HL-60/S4 treated with retinoic acid at 250 ng/mL for 4 days and 3 days (cell line): ENCODE results near the gene EFNB1.

Experiments used
- in situ Hi-C: fragments of 300-500 bp; cut with MboI; formaldehyde crosslinking; loops from 2 replicates; pipeline ENCODE4 v1.7.0; 2022; ENCODE audit warnings: low sequenced_read_pairs

The EFNB1 gene

GRCh38 chrX:68842351-68842750 is 13.5 kb downstream of the EFNB1 start:
- in situ Hi-C loops = loop anchor here (25.0 kb wide), 1 partner anchor 370 kb away; no protein-coding TSS in a partner anchor

- in situ Hi-C loops = loop anchor here (25.0 kb wide), 1 partner anchor 369 kb away; no protein-coding TSS in a partner anchor
Measured at GRCh38 chrX:68842781-68843581, 14.2 kb downstream of the EFNB1 start.

- in situ Hi-C loops = loop anchor here (25.0 kb wide), 1 partner anchor 368 kb away; no protein-coding TSS in a partner anchor
Measured at GRCh38 chrX:68843992-68844391, 15.2 kb downstream of the EFNB1 start.

GRCh38 chrX:68844581-68844980 is 15.8 kb downstream of the EFNB1 start:
- in situ Hi-C loops = loop anchor here (25.0 kb wide), 1 partner anchor 368 kb away; no protein-coding TSS in a partner anchor

- in situ Hi-C loops = loop anchor here (25.0 kb wide), 1 partner anchor 366 kb away; no protein-coding TSS in a partner anchor
Measured at GRCh38 chrX:68846536-68846935, 17.7 kb downstream of the EFNB1 start.

GRCh38 chrX:68847172-68847571 is 18.4 kb downstream of the EFNB1 start:
- in situ Hi-C loops = loop anchor here (25.0 kb wide), 1 partner anchor 365 kb away; no protein-coding TSS in a partner anchor

GRCh38 chrX:68848189-68848940 is 19.5 kb downstream of the EFNB1 start:
- in situ Hi-C loops = loop anchor here (25.0 kb wide), 1 partner anchor 364 kb away; no protein-coding TSS in a partner anchor

- in situ Hi-C loops = no loop called here
Measured at GRCh38 chrX:68851082-68851481, 22.3 kb downstream of the EFNB1 start.

GRCh38 chrX:68852046-68852445 is 23.2 kb downstream of the EFNB1 start:
- in situ Hi-C loops = no loop called here

- in situ Hi-C loops = no loop called here
Measured at GRCh38 chrX:68853665-68854251, 24.9 kb downstream of the EFNB1 start.

GRCh38 chrX:68865300-68865699 is 36.5 kb downstream of the EFNB1 start:
- in situ Hi-C loops = no loop called here

GRCh38 chrX:68865926-68866325 is 37.1 kb downstream of the EFNB1 start:
- in situ Hi-C loops = no loop called here

GRCh38 chrX:68867458-68868112 is 38.8 kb downstream of the EFNB1 start:
- in situ Hi-C loops = no loop called here

GRCh38 chrX:68868316-68868715 is 39.5 kb downstream of the EFNB1 start:
- in situ Hi-C loops = no loop called here

GRCh38 chrX:68868902-68869800 is 40.3 kb downstream of the EFNB1 start:
- in situ Hi-C loops = no loop called here

GRCh38 chrX:68870357-68870756 is 41.5 kb downstream of the EFNB1 start:
- in situ Hi-C loops = no loop called here

GRCh38 chrX:68872171-68872570 is 43.4 kb downstream of the EFNB1 start:
- in situ Hi-C loops = no loop called here

GRCh38 chrX:68874076-68874475 is 45.3 kb downstream of the EFNB1 start:
- in situ Hi-C loops = no loop called here

- in situ Hi-C loops = no loop called here
Measured at GRCh38 chrX:68876731-68877130, 47.9 kb downstream of the EFNB1 start.

- in situ Hi-C loops = no loop called here
Measured at GRCh38 chrX:68877606-68878005, 48.8 kb downstream of the EFNB1 start.
